Bronchial epithelial cell (primary cell): ENCODE data around the gene REEP1. TPM values are rescaled to one million over a fixed set of nuclear protein-coding genes. Genes with fewer than 3 reads are reported as not detected.
"Not testable (repeated sequence)": the region's sequence is repeated elsewhere in the genome, so short reads cannot be mapped to it uniquely, and the experiment has no call there.

ENCODE experiments used
- DNase-seq: peaks from one replicate; pipeline ENCODE4 v3.0.0-alpha.2; 2010; ENCODE audit warnings: low read depth
- FAIRE-seq: peaks from 2 replicates; lab custom pipeline; 2011; peaks lifted over from hg19 to GRCh38; lab: Jason Lieb, UNC
- H3K27me3 ChIP-seq: 2 replicates; pipeline ENCODE4 v1.5.1; 2011; ENCODE audit warnings: low read length; ENCODE audit not compliant: control insufficient read depth, insufficient read depth
- H3K36me3 ChIP-seq: 2 replicates; pipeline ENCODE4 v1.5.1; 2011; ENCODE audit warnings: low read length; ENCODE audit not compliant: control insufficient read depth, insufficient read depth
- H3K4me3 ChIP-seq: 2 replicates; pipeline ENCODE4 v1.5.1; 2011; ENCODE audit warnings: mild to moderate bottlenecking, low read depth, low read length, control low read depth
- CTCF ChIP-seq: IDR thresholded peaks from 2 replicates; pipeline ENCODE4 v1.5.1; 2011; ENCODE audit warnings: mild to moderate bottlenecking, moderate library complexity, low read length, control low read depth, inconsistent platforms; ENCODE audit not compliant: insufficient read depth, severe bottlenecking
- total RNA-seq: library from RNA; depleted of rRNA; stranded (reverse); fragments of >200 nt; gene quantifications from 2 replicates; pipeline ENCODE4 v1.2.1, GENCODE V29; 2014

The REEP1 gene
- total RNA-seq, 1 donor from 2014 or later = under 0.01 TPM

GRCh38 chr2:86231680-86232372, 105.6 kb downstream of the REEP1 start:
- FAIRE-seq = no peak
- TF ChIP-seq CTCF = no peak
- Histone ChIP-seq H3K36me3 (no peaks in the 10 kb centered on the region), H3K27me3 (no peaks in the 10 kb centered on the region), H3K4me3 (no peak overlapping the region)
- DNase-seq = no peak

GRCh38 chr2:86230961-86231360, 106.5 kb downstream of the REEP1 start:
- no peak for TF ChIP-seq CTCF
- DNase-seq (no peak), FAIRE-seq (no peak)

GRCh38 chr2:86229221-86229620, 108.2 kb downstream of the REEP1 start:
- DNase-seq = no peak
- no peak for TF ChIP-seq CTCF
- no peak for FAIRE-seq

More at GRCh38 chr2:86230961-86231360, 106.5 kb downstream of the REEP1 start:
- H3K4me3 ChIP-seq = no peak overlapping the region
- no peaks in the 10 kb centered on the region for H3K27me3 ChIP-seq
- no peaks in the 10 kb centered on the region for H3K36me3 ChIP-seq

GRCh38 chr2:86228574-86228973, 108.9 kb downstream of the REEP1 start:
- not testable (repeated sequence) for FAIRE-seq, H3K27me3 ChIP-seq

More at GRCh38 chr2:86229221-86229620, 108.2 kb downstream of the REEP1 start:
- H3K27me3 ChIP-seq = no peaks in the 10 kb centered on the region
- no peak overlapping the region for H3K4me3 ChIP-seq
- H3K36me3 ChIP-seq = no peaks in the 10 kb centered on the region

GRCh38 chr2:86227685-86228084, 109.7 kb downstream of the REEP1 start:
- Histone ChIP-seq H3K4me3 (no peak overlapping the region), H3K27me3 (no peaks in the 10 kb centered on the region), H3K36me3 (no peaks in the 10 kb centered on the region)
- DNase-seq = no peak
- no peak for TF ChIP-seq CTCF
- FAIRE-seq = no peak

More at GRCh38 chr2:86228574-86228973, 108.9 kb downstream of the REEP1 start:
- not testable (repeated sequence) for H3K36me3 ChIP-seq, H3K4me3 ChIP-seq
- peak; percentile 16 for DNase-seq

GRCh38 chr2:86226636-86227520, 110.5 kb downstream of the REEP1 start:
- no peak for DNase-seq
- FAIRE-seq = no peak
- no peak overlapping the region for H3K4me3 ChIP-seq

More at GRCh38 chr2:86226636-86227520, 110.5 kb downstream of the REEP1 start:
- Histone ChIP-seq H3K27me3 (no peaks in the 10 kb centered on the region), H3K36me3 (no peaks in the 10 kb centered on the region)
- no peak for TF ChIP-seq CTCF
